ENCODE results near the gene GPR156.

GPR156 gene

DNA sequence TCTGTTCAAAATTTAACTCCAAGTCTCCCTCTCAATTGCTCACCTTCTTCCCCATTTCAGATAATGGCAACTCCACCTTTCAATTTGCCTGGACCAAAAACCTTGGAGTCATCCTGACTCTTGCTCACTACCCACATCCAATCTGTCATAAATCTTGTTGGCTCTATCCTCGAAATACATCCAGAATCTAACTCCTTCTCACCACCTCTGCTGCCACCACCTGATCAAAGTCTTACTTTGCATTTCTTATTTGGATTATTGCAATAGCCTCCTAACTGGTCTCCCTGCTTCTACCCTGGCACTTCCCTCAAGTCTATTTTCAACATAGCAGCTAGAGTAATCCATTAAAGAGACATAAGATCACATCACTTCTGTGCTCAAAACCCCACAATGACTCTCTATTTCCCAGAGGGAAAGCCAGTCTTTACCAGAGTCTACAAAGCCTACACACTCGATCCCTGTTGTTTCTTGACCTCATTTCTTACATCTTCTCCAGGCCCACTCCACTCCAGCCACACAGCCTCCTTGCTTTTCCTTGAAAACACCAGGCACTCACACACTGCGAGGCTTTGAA, 86.6 kb downstream of the GPR156 start:
- Histone ChIP-seq H3K9me2 (replicated peaks; ENCODE audit: insufficient read depth, low read length) (no peaks in the 10 kb centered on the region), H3K36me3 (ENCODE audit: low read length) (no peaks in the 10 kb centered on the region), H3K27ac (ENCODE audit: low read depth, low read length) (no peak overlapping the region), H3K79me2 (ENCODE audit: insufficient read depth, low read length) (no peaks in the 10 kb centered on the region), H4K20me1 (ENCODE audit: low read depth, low read length) (no peaks in the 10 kb centered on the region), H3K9ac (ENCODE audit: low read length) (no peak overlapping the region), H3F3A (ENCODE audit: insufficient read depth) (no peaks in the 10 kb centered on the region), H3K27me3 (ENCODE audit: low read length) (no peaks in the 10 kb centered on the region), H3K4me3 (ENCODE audit: insufficient read depth, low read length, poor library complexity, severe bottlenecking) (no peak overlapping the region), H3K4me2 (ENCODE audit: low read depth, low read length, poor library complexity, severe bottlenecking) (no peak overlapping the region), H2AFZ (ENCODE audit: low read depth, low read length, severe bottlenecking) (no peak overlapping the region), H3K9me3 (ENCODE audit: insufficient read depth, low read length) (no peaks in the 10 kb centered on the region)
- TF ChIP-seq EZH2phosphoT487 (conservative IDR thresholded peaks at IDR 0.05; ENCODE audit: low read length), result no peak
- TF ChIP-seq, protein P1, sequence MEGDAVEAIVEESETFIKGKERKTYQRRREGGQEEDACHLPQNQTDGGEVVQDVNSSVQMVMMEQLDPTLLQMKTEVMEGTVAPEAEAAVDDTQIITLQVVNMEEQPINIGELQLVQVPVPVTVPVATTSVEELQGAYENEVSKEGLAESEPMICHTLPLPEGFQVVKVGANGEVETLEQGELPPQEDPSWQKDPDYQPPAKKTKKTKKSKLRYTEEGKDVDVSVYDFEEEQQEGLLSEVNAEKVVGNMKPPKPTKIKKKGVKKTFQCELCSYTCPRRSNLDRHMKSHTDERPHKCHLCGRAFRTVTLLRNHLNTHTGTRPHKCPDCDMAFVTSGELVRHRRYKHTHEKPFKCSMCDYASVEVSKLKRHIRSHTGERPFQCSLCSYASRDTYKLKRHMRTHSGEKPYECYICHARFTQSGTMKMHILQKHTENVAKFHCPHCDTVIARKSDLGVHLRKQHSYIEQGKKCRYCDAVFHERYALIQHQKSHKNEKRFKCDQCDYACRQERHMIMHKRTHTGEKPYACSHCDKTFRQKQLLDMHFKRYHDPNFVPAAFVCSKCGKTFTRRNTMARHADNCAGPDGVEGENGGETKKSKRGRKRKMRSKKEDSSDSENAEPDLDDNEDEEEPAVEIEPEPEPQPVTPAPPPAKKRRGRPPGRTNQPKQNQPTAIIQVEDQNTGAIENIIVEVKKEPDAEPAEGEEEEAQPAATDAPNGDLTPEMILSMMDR (IDR thresholded peaks at IDR 0.05; ENCODE audit: insufficient read depth, low read length, poor library complexity, severe bottlenecking), result no peak

DNA sequence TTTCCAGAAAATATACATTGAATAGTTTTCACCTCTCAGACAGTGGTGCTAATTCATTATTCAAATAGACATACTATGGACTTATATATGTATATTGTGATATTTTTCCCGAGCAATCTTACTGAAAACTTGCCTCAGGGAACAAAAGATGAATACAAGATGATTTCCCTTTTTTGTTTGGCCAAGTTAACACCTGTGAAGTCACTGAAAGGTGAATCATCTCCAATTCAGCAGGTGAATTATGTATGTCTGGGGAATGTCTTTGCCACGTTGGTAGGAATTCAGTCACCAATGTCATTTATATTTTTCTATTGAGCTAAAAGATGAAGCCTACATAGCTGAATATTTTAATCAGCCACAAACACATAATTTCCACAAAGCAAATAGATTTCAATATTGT, 88.2 kb downstream of the GPR156 start:
- Histone ChIP-seq H3K9ac (ENCODE audit: low read length) (no peak overlapping the region), H3K9me3 (ENCODE audit: insufficient read depth, low read length) (no peaks in the 10 kb centered on the region), H2AFZ (ENCODE audit: low read depth, low read length, severe bottlenecking) (no peak overlapping the region), H3F3A (ENCODE audit: insufficient read depth) (no peaks in the 10 kb centered on the region), H3K36me3 (ENCODE audit: low read length) (no peaks in the 10 kb centered on the region), H3K4me2 (ENCODE audit: low read depth, low read length, poor library complexity, severe bottlenecking) (no peak overlapping the region), H4K20me1 (ENCODE audit: low read depth, low read length) (no peaks in the 10 kb centered on the region), H3K27me3 (ENCODE audit: low read length) (no peaks in the 10 kb centered on the region), H3K79me2 (ENCODE audit: insufficient read depth, low read length) (no peaks in the 10 kb centered on the region), H3K9me2 (replicated peaks; ENCODE audit: insufficient read depth, low read length) (no peaks in the 10 kb centered on the region), H3K4me3 (ENCODE audit: insufficient read depth, low read length, poor library complexity, severe bottlenecking) (no peak overlapping the region), H3K27ac (ENCODE audit: low read depth, low read length) (no peak overlapping the region)
- TF ChIP-seq, protein P1 (IDR thresholded peaks at IDR 0.05; ENCODE audit: insufficient read depth, low read length, poor library complexity, severe bottlenecking), result no peak
- no peak for TF ChIP-seq EZH2phosphoT487 (conservative IDR thresholded peaks at IDR 0.05; ENCODE audit: low read length)

DNA sequence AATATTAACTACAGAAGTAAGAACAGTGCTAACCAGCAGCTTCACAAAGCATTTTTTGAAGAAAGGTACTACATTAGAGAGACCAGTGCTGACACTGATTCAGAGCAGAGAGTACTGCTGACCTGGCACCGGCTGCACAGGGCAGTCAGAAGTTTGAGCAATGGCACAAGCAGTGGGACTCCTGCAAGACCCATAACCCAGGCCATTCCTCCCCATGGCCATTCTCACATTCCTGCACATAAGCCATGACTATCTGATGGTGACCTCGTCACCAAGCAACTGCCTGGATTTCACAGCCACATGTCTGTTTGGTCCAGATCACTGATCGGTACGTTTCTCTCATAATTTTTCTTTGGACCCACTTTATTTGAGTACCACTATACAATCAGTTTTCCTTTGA, 88.7 kb downstream of the GPR156 start:
- no peak overlapping the region for H3K4me3 ChIP-seq (ENCODE audit: insufficient read depth, low read length, poor library complexity, severe bottlenecking)
- TF ChIP-seq, protein P1 (IDR thresholded peaks at IDR 0.05; ENCODE audit: insufficient read depth, low read length, poor library complexity, severe bottlenecking), result no peak
- TF ChIP-seq EZH2phosphoT487 (conservative IDR thresholded peaks at IDR 0.05; ENCODE audit: low read length), result no peak
- H3K9me3 ChIP-seq (ENCODE audit: insufficient read depth, low read length), result no peaks in the 10 kb centered on the region
- H4K20me1 ChIP-seq (ENCODE audit: low read depth, low read length), result no peaks in the 10 kb centered on the region
- H3K4me2 ChIP-seq (ENCODE audit: low read depth, low read length, poor library complexity, severe bottlenecking), result no peak overlapping the region
- H3K27ac ChIP-seq (ENCODE audit: low read depth, low read length), result no peak overlapping the region
- no peaks in the 10 kb centered on the region for H3K36me3 ChIP-seq (ENCODE audit: low read length)
- H3K9ac ChIP-seq (ENCODE audit: low read length), result no peak overlapping the region
- H3K9me2 ChIP-seq (replicated peaks; ENCODE audit: insufficient read depth, low read length), result no peaks in the 10 kb centered on the region
- H3F3A ChIP-seq (ENCODE audit: insufficient read depth), result no peaks in the 10 kb centered on the region
- H2AFZ ChIP-seq (ENCODE audit: low read depth, low read length, severe bottlenecking), result no peak overlapping the region
- H3K79me2 ChIP-seq (ENCODE audit: insufficient read depth, low read length), result no peaks in the 10 kb centered on the region
- no peaks in the 10 kb centered on the region for H3K27me3 ChIP-seq (ENCODE audit: low read length)
